Ectodermal cell (in vitro differentiated cells): ENCODE measurements around the gene TDG. TPM values are rescaled to one million over a fixed set of nuclear protein-coding genes. Genes with fewer than 3 reads are reported as not detected.

ENCODE experiments used
- H3K27ac ChIP-seq: 2 replicates; pipeline ENCODE4 v1.7.0; 2013; ENCODE audit warnings: mild to moderate bottlenecking, low read depth, low read length; ENCODE audit not compliant: insufficient read depth, poor library complexity, severe bottlenecking
- H3K27me3 ChIP-seq: 2 replicates; pipeline ENCODE4 v1.7.0; 2013; ENCODE audit warnings: mild to moderate bottlenecking, low read length; ENCODE audit not compliant: insufficient read depth, control insufficient read depth, poor library complexity, severe bottlenecking
- H3K36me3 ChIP-seq: one replicate; pipeline ENCODE4 v1.7.0; 2013; ENCODE audit warnings: low read length; ENCODE audit not compliant: control insufficient read depth, insufficient read depth
- H3K4me1 ChIP-seq: one replicate; pipeline ENCODE4 v1.7.0; 2013; ENCODE audit warnings: low read length; ENCODE audit not compliant: control insufficient read depth, insufficient read depth
- H3K4me3 ChIP-seq: 2 replicates; pipeline ENCODE4 v1.7.0; 2013; ENCODE audit warnings: low read depth, low read length, control low read depth; ENCODE audit not compliant: insufficient read depth
- H3K9me3 ChIP-seq: 2 replicates; pipeline ENCODE4 v1.7.0; 2013; ENCODE audit warnings: mild to moderate bottlenecking, low read length, moderate library complexity; ENCODE audit not compliant: control insufficient read depth
- WGBS, 2 experiments: methylation state at CpG; one replicate each; pipeline ENCODE4 v1.1.7; 2013; ENCODE audit warnings: missing lambda C conversion rate in 2 of 2; 5-methylcytosine and 5-hydroxymethylcytosine counted together
- polyA plus RNA-seq, 4 experiments: library from polyadenylated mRNA; stranded (reverse); fragments of 50-300 nt; gene quantifications; one replicate each; pipeline ENCODE4 v1.2.3, GENCODE V29; 2013

TDG gene
- polyA plus RNA-seq (2013, experiment 1 of 4) = 58.0 TPM
- polyA plus RNA-seq (2013, experiment 2 of 4) = 66.9 TPM
- 47.4 TPM for polyA plus RNA-seq (2013, experiment 3 of 4)
- 52.2 TPM for polyA plus RNA-seq (2013, experiment 4 of 4)

DNA sequence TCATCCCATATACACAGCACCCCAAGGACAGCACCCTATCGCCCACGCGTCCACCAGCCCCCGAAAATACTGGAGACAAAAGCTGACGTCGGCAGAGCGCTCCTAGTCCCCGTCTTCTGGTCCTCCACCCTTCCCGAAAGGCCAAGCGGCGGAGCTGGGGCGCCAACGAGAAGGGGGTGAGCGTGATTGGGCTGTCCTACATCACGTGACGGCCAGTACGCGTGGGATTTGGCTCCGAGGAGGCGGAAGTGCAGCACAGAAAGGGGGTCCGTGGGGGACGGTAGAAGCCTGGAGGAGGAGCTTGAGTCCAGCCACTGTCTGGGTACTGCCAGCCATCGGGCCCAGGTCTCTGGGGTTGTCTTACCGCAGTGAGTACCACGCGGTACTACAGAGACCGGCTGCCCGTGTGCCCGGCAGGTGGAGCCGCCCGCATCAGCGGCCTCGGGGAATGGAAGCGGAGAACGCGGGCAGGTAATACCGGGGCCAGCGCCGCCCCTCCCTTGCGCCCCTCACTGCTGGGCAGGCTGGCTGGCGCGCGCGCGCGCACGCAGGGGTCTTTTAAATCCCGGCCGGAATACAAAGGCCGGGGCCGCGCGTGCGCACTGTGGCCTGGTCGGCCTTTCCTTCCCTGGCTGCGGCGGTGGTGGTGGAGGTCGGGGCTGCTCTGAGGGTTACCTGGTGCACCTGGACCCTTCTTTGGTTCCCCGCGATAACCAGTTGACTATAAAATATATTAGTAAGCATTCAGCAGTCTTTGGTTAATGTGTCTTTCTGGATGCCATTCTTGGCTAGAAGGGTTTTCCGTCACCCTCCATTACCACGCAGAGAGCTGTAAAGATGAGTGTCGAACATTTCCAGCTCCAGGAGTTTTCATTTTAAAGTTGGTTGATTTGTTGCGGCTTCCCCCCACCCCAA, at the start of gene TDG:
TDG (plus strand) TSS at position 283 of the 915 bp plus-strand sequence; CDS start at position 449, 166 bp downstream.
- no peaks in the 10 kb centered on the region for H3K36me3 ChIP-seq
- H3K9me3 ChIP-seq = no peaks in the 10 kb centered on the region
- H3K4me3 ChIP-seq = peak within 1 kb of the TSS; percentile 77
- H3K27me3 ChIP-seq = no peaks in the 10 kb centered on the region
- WGBS, 2 experiments = 3% methylated on average over 59 to 64 of the region's 64 CpGs
- H3K4me1 ChIP-seq = peaks cover 10% of the 10 kb centered on the region
- H3K27ac ChIP-seq = peak within 1 kb of the TSS; percentile 89

- Histone ChIP-seq H3K27ac (no peak overlapping the region), H3K27me3 (no peaks in the 10 kb centered on the region)
- 75 to 100% methylated on average over 1 of the region's 3 CpGs for WGBS, 2 experiments
Observed at GRCh38 chr12:103917873-103918272, 47.8 kb upstream of the TDG start.

DNA sequence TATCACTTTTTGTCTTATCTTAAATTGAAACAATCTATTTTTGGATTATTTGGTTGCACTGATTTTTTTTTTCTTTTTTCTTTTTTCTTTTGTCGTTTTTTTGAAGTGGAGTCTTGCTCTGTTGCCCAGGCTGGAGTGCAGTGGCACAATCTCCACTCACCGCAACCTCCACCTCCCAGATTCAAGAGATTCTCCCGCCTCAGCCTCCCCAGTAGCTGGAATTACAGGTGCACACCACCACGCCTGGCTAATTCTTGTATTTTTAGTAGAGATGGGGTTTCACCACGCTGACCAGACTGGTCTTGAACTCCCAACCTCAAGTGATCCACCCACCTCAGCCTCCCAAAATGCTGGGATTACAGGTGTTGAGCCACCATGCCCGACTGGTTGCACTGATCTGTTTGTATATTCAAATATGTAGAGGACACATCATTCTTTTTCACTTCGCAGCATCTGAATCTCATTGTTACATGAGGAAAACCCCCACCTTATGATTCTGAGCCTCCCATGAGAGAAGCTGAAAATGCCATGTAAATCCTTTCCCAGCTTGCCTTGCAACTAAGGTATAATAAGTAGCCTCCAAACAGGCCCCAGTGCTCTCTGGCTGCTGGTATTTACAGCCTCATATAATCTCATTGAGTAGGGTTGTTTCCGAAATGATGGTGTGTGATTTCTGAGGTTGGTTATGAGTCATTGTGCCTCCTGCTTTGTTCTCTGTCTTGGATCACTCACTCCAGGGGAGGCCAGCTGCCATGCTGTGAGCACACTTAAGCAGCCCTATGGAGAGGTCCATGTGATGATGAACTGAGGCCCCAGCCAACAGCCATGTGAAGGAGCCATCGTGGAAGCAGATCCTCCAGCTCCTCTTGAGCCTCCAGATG, 40.7 kb upstream of the TDG start:
- H3K9me3 ChIP-seq = no peaks in the 10 kb centered on the region
- H3K36me3 ChIP-seq = no peaks in the 10 kb centered on the region
- WGBS, 2 experiments = 80 to 82% methylated on average over 9 of the region's 9 CpGs
- H3K27ac ChIP-seq = no peak overlapping the region
- H3K27me3 ChIP-seq = no peaks in the 10 kb centered on the region
- H3K4me3 ChIP-seq = no peak overlapping the region
- no peaks in the 10 kb centered on the region for H3K4me1 ChIP-seq

More at GRCh38 chr12:103917873-103918272, 47.8 kb upstream of the TDG start:
- no peaks in the 10 kb centered on the region for H3K36me3 ChIP-seq
- H3K4me1 ChIP-seq = no peaks in the 10 kb centered on the region
- no peak overlapping the region for H3K4me3 ChIP-seq
- H3K9me3 ChIP-seq = no peaks in the 10 kb centered on the region

GRCh38 chr12:103928682-103929045, 37.0 kb upstream of the TDG start:
- Histone ChIP-seq H3K4me3 (peak overlapping the region; percentile 94), H3K27me3 (no peaks in the 10 kb centered on the region), H3K4me1 (peaks cover 17% of the 10 kb centered on the region), H3K27ac (no peak overlapping the region), H3K9me3 (no peaks in the 10 kb centered on the region), H3K36me3 (peaks cover 5% of the 10 kb centered on the region)
- WGBS, 2 experiments = 57 to 59% methylated on average over 12 of the region's 12 CpGs

DNA sequence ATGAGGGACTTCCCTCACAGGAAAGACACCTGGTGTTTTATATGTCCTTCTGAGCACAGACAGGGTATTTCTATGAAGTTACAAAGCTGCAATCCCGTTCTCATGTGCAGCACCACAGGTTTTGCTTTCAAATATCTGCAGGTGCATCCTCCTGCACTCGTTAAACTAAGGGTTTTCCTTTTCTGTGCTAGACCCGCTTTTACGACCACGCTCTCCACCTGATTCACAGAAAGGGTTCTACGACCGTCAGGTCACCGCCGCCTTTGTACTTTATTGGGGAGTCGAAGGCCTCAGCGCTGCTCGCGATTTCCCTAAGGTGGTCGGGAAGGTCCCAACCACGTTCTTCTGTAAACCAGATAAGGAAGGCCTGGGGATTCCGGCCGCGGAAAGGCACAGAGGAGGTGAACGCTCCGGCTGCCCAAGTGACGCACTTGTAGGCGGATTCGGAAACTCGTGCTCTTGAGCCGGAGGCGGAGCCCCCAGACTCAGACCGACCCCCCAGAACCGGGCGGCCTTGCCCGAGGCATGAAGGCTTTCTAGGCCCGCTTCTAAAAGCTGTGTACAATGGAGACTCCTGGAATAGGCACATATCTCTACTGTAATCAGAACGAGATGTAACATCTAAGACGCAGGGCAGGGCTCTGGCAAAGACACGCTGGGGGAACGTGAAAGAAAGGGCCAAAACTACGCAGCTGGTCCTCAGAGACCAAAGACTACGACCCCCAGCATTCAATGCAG, 36.5 kb upstream of the TDG start:
- peak overlapping the region; percentile 92 for H3K27ac ChIP-seq
- no peaks in the 10 kb centered on the region for H3K9me3 ChIP-seq
- 1% methylated on average over 37 of the region's 37 CpGs for whole genome bisulfite sequencing, 2 experiments
- peaks cover 19% of the 10 kb centered on the region for H3K4me1 ChIP-seq
- no peaks in the 10 kb centered on the region for H3K27me3 ChIP-seq
- peaks cover 10% of the 10 kb centered on the region for H3K36me3 ChIP-seq
- peak overlapping the region; percentile 94 for H3K4me3 ChIP-seq

- Histone ChIP-seq H3K27ac (no peak overlapping the region), H3K27me3 (no peaks in the 10 kb centered on the region)
- 0 to 1% methylated on average over 17 to 18 of the region's 18 CpGs for WGBS, 2 experiments
Observed at GRCh38 chr12:103929784-103930033, 36.0 kb upstream of the TDG start.

GRCh38 chr12:103930034-103930786, 35.5 kb upstream of the TDG start, which contains the start of gene HSP90B1:
HSP90B1 (plus strand) TSS chr12:103930410; CDS start chr12:103930516, 106 bp downstream.
- H3K27ac ChIP-seq = peak within 1 kb of the TSS; percentile 92
- H3K4me1 ChIP-seq = peaks cover 19% of the 10 kb centered on the region
- no peaks in the 10 kb centered on the region for H3K9me3 ChIP-seq
- WGBS, 2 experiments = 0% methylated on average over 56 of the region's 56 CpGs
- H3K36me3 ChIP-seq = peaks cover 18% of the 10 kb centered on the region
- peak within 1 kb of the TSS; percentile 94 for H3K4me3 ChIP-seq
- H3K27me3 ChIP-seq = no peaks in the 10 kb centered on the region

More at GRCh38 chr12:103929784-103930033, 36.0 kb upstream of the TDG start:
- Histone ChIP-seq H3K36me3 (peaks cover 13% of the 10 kb centered on the region), H3K9me3 (no peaks in the 10 kb centered on the region), H3K4me3 (peak overlapping the region; percentile 94), H3K4me1 (peaks cover 19% of the 10 kb centered on the region)

- peak overlapping the region; percentile 94 for H3K4me3 ChIP-seq
- 4 to 5% methylated on average over 36 to 37 of the region's 37 CpGs for WGBS, 2 experiments
- H3K27ac ChIP-seq = peak overlapping the region; percentile 81
- peaks cover 24% of the 10 kb centered on the region for H3K36me3 ChIP-seq
- H3K27me3 ChIP-seq = no peaks in the 10 kb centered on the region
- peaks cover 19% of the 10 kb centered on the region for H3K4me1 ChIP-seq
- H3K9me3 ChIP-seq = no peaks in the 10 kb centered on the region
Observed at GRCh38 chr12:103930787-103931735, 34.6 kb upstream of the TDG start.
